HEK293T (cell line): ENCODE data around the gene ILK.
A peak's percentile ranks its signal among the peaks of the same experiment; 100 is the strongest.

Experiments used
- CTCF ChIA-PET: fragments of 350-600 bp; formaldehyde crosslinking; extraction: SDS; loops from one replicate; lab custom pipeline; 2021; ENCODE audit warnings: antibody characterized with exemption, inconsistent platforms; lab: Yijun Ruan, JAX
- POLR2A ChIA-PET: fragments of 350-600 bp; formaldehyde crosslinking; extraction: SDS; loops from one replicate; lab custom pipeline; 2020; ENCODE audit warnings: antibody characterized with exemption, inconsistent platforms; lab: Yijun Ruan, JAX
- DNase-seq: peaks from one replicate; pipeline ENCODE4 v3.0.0; 2012; ENCODE audit warnings: mixed read lengths; ENCODE audit errors: extremely low spot score
- ARNT ChIP-seq: fragments of 450-650 bp; IDR thresholded peaks from 2 replicates; pipeline ENCODE4 v1.6.1; 2017; ENCODE audit warnings: mild to moderate bottlenecking
- BHLHE40 ChIP-seq: fragments of 450-650 bp; IDR thresholded peaks from 2 replicates; pipeline ENCODE4 v1.6.1; 2016; ENCODE audit warnings: mild to moderate bottlenecking, moderate library complexity, borderline replicate concordance
- CTBP1 ChIP-seq: fragments of 450-650 bp; IDR thresholded peaks from 2 replicates; pipeline ENCODE4 v1.6.1; 2016; ENCODE audit warnings: borderline replicate concordance
- ELF4 ChIP-seq: fragments of 450-650 bp; IDR thresholded peaks from 2 replicates; pipeline ENCODE4 v1.6.1; 2017; ENCODE audit warnings: antibody characterized with exemption
- FOXA1 ChIP-seq: fragments of 450-650 bp; IDR thresholded peaks from 2 replicates; pipeline ENCODE4 v1.6.1; 2016; ENCODE audit warnings: mild to moderate bottlenecking
- FOXK2 ChIP-seq: fragments of 450-650 bp; IDR thresholded peaks from 2 replicates; pipeline ENCODE4 v1.6.1; 2016; ENCODE audit warnings: mild to moderate bottlenecking
- FOXM1 ChIP-seq: fragments of 450-650 bp; IDR thresholded peaks from 2 replicates; pipeline ENCODE4 v1.6.1; 2017; ENCODE audit warnings: mild to moderate bottlenecking, borderline replicate concordance
- HDGF ChIP-seq: fragments of 450-650 bp; IDR thresholded peaks from 2 replicates; pipeline ENCODE4 v1.6.1; 2017; ENCODE audit warnings: antibody characterized with exemption, borderline replicate concordance
- L3MBTL2 ChIP-seq: fragments of 450-650 bp; conservative IDR thresholded peaks from 2 replicates; pipeline ENCODE4 v1.6.1; 2016; ENCODE audit warnings: mild to moderate bottlenecking
- LEF1 ChIP-seq: fragments of 450-650 bp; IDR thresholded peaks from 2 replicates; pipeline ENCODE4 v1.6.1; 2017; ENCODE audit warnings: mild to moderate bottlenecking, borderline replicate concordance
- NFRKB ChIP-seq: fragments of 450-650 bp; IDR thresholded peaks from 2 replicates; pipeline ENCODE4 v1.6.1; 2016; ENCODE audit warnings: mild to moderate bottlenecking, moderate library complexity
- SP1 ChIP-seq: fragments of 450-650 bp; IDR thresholded peaks from 2 replicates; pipeline ENCODE4 v1.6.1; 2017
- SUZ12 ChIP-seq: fragments of 450-650 bp; IDR thresholded peaks from 2 replicates; pipeline ENCODE4 v1.6.1; 2016; ENCODE audit warnings: mild to moderate bottlenecking
- TARDBP ChIP-seq: fragments of 450-650 bp; IDR thresholded peaks from 2 replicates; pipeline ENCODE4 v1.6.1; 2016
- ZNF384 ChIP-seq: fragments of 450-650 bp; IDR thresholded peaks from 2 replicates; pipeline ENCODE4 v1.6.1; 2016
- TF ChIP-seq, protein P1 (sequence below): fragments of 450-650 bp; IDR thresholded peaks from 2 replicates; pipeline ENCODE4 v1.6.1; 2016

The ILK gene

DNA sequence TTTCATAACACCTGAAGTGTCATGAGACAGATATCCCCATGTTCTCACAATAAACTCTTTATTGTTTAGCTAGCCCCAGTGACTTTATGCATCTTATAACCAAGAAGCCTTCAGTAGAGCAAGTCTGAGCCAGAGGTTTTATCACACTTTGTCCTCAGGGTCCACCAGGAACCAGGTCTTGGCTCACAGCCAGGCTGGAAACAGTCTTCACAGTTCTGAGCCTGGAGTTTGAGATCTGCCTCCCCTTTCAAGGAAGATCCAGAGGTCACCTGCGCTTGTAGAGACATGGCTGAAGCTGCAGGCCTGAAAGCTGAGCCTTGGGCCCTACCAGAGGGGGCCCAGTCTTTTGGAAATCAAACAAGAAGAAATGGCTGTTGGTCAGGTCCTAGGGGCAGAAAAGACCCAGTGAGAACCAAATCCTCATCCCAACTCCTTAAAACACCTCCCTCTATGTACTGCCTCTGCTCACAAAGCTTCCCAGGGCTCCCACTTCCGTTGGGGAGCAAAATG, 3.6 kb upstream of the ILK start:
- TF ChIP-seq LEF1 (no peak), FOXA1 (no peak), ELF4 (no peak), SP1 (no peak), ARNT (no peak), TARDBP (no peak), FOXM1 (no peak), CTBP1 (no peak), BHLHE40 (no peak), HDGF (no peak), SUZ12 (no peak)
- TF ChIP-seq, protein P1, sequence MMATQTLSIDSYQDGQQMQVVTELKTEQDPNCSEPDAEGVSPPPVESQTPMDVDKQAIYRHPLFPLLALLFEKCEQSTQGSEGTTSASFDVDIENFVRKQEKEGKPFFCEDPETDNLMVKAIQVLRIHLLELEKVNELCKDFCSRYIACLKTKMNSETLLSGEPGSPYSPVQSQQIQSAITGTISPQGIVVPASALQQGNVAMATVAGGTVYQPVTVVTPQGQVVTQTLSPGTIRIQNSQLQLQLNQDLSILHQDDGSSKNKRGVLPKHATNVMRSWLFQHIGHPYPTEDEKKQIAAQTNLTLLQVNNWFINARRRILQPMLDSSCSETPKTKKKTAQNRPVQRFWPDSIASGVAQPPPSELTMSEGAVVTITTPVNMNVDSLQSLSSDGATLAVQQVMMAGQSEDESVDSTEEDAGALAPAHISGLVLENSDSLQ: no peak
- ChIA-PET CTCF (no interaction called here), POLR2A (no interaction called here)
- no peak for DNase-seq

DNA sequence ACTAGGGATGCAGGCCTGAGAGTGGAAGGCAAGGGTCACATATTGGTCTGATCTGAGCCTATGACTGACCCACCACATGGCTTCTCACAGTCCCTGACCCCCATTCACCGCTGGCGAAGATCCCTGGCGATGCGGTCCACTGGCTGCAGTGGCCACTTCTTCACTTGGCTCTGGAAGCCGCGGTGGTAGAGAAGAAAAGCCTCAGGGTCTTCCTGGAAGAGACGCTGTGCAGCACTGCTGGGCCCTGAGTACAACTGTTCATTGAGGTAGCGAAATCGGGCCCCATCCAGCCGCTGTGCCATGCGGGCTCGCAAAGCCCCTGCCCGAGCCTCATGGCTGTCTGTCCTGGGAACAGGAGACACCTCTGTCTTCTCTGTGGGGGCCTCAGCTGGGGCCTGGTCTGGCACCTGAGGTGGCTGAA, 2.5 kb upstream of the ILK start:
- POLR2A ChIA-PET: no interaction called here
- no peak for TF ChIP-seq LEF1
- no peak for TF ChIP-seq ARNT
- TF ChIP-seq SUZ12: no peak
- no peak for TF ChIP-seq FOXM1
- no peak for TF ChIP-seq TARDBP
- TF ChIP-seq ELF4: no peak
- TF ChIP-seq FOXK2: no peak
- no peak for TF ChIP-seq ZNF384
- no peak for TF ChIP-seq SP1
- no peak for TF ChIP-seq HDGF
- no peak for TF ChIP-seq L3MBTL2
- CTCF ChIA-PET: no interaction called here
- DNase-seq: no peak

DNA sequence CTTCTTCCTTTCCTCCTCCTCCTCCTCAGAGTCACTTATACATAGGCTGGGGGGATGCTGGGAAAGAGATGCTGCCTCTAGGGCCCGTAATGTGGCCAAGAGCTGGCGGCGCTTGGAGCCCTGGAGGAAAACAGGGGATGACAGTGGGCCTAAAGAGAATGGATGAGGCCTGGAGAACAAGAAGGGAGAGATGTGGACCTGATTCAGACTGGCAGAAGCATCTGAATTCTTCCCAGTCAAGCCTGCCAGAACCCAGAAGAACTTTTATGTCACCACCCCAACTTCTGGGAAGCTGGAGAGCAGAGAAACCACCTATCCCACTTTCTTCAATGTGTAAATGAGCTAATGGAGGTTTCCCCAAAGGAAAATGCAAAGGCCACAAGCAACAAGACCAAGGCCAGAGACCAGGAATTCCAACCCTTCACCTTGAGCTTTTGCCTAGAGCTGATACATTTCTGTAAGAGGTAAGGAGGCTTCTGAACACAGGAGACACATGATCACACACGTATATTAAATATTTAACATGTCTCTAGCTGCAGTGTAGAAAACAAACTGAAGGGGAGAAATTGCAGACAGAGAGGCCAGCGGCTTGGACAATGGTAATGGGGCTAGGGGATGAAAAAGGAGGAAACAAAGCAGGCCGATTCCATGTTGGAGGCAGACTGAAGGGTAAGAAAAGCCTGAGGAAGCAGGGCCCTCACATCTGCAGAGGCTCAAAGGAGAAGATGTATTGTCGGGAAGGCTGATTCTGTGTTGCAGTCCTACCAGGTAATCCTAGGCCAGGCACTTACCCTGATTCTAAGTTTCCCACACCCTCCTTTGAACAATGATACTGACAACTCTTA, 1.3 kb upstream of the ILK start:
- no peak for DNase-seq
- TF ChIP-seq HDGF (no peak), FOXK2 (no peak), BHLHE40 (no peak), NFRKB (no peak), FOXA1 (no peak), ZNF384 (no peak), TARDBP (no peak), CTBP1 (no peak)
- TF ChIP-seq, protein P1: no peak
- CTCF ChIA-PET: no interaction called here
- POLR2A ChIA-PET: interaction anchor here (0.6 to 3.2 kb wide), 7 partner anchors 8 to 81 kb away, joined by 3 to 18 read pairs (median 4); partner anchors contain the start of genes MRPL17, TAF10 and TPP1

DNA sequence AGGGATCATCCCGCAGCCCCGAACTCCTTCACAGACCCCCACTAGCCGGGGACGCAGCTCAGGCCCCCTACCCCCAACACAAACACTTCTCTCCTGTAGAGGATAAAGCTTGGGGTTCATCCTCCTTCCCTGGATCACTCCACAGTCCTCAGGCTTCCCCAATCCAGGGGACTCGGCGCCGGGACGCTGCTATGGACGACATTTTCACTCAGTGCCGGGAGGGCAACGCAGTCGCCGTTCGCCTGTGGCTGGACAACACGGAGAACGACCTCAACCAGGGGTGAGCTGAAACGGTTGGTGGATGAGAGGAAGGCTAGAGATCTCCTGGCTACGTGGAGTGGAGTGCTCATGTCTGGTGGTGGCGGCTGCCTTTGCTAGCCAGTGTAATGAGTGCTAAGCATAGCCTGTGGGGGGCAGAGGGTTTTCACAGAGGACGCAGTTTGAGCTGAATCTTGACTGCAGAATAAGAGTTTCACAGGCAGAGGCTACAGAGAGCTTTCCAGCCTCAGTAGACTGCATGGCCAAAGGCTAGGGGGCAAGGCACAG, 580 bp downstream of the ILK start:
- TF ChIP-seq FOXA1: no peak
- no peak for TF ChIP-seq TARDBP
- TF ChIP-seq LEF1: no peak
- no peak for TF ChIP-seq ZNF384
- no peak for TF ChIP-seq SP1
- TF ChIP-seq CTBP1: no peak
- TF ChIP-seq SUZ12: no peak
- TF ChIP-seq ARNT: no peak
- no peak for TF ChIP-seq NFRKB
- no peak for TF ChIP-seq HDGF
- TF ChIP-seq L3MBTL2: no peak
- no peak for TF ChIP-seq FOXK2
- TF ChIP-seq BHLHE40: no peak
- no peak for TF ChIP-seq FOXM1
- TF ChIP-seq, protein P1: no peak
- POLR2A ChIA-PET: interaction anchor here (0.6 to 3.2 kb wide), 10 partner anchors 8 to 185 kb away, joined by 3 to 18 read pairs (median 7); partner anchors contain the start of genes APBB1, ARFIP2, MRPL17 and TAF10
- peak; percentile 56 for DNase-seq
- CTCF ChIA-PET: interaction anchor here (0.6 to 0.8 kb wide), 2 partner anchors 99 to 102 kb away, joined by 3 read pairs; no protein-coding TSS in a partner anchor

DNA sequence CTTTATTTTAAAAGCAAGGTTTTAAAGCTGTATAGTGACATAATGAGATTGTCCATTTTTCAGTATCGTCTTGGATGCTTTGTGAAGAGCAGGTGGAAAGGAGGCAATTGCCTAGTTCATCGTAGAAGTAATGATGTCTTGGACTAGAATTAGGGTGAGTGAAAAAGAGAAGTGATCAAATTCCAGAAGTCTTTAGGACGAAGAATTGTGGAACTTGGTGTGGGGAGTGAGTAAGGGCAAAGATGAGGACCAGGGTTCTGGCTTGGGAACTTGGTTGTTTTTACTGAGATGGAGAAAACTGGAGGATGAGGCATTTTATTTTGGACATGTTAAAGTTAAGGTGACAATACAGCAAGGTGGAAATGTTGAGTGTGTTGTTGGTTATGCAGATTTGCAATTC, 1.2 kb downstream of the ILK start:
- ChIA-PET POLR2A (interaction anchor here (0.6 to 3.2 kb wide), 9 partner anchors 7 to 186 kb away, joined by 3 to 18 read pairs (median 8); partner anchors contain the start of genes APBB1, ARFIP2, MRPL17 and TAF10), CTCF (interaction anchor here (0.6 to 0.8 kb wide), 2 partner anchors 98 to 102 kb away, joined by 3 read pairs; no protein-coding TSS in a partner anchor)
- no peak for TF ChIP-seq FOXK2
- DNase-seq: no peak
